ENCODE measurements around the gene ISG20. TPM values are rescaled to one million over a fixed set of nuclear protein-coding genes. Genes with fewer than 3 reads are reported as not detected.
A peak's percentile ranks its signal among the peaks of the same experiment; 100 is the strongest.

Gene ISG20
- 10 to 100 TPM in 3 of 4 donors, 1 to 10 TPM in 1; 4.3 to 26.7 (median 11.8) TPM for total RNA-seq

GRCh38 chr15:88638626-88639372, at the start of gene ISG20:
Gene ISG20 (plus strand): TSS chr15:88639016. CDS start chr15:88639367, 351 bp downstream.
- intact Hi-C loops (cut with DNase I; ENCODE audit: low total_unique reads), result no loop called here
- peak; percentile 92 to 98 for DNase-seq (ENCODE audit: low spot score in 2 of 2)
- 6 to 8% methylated on average over 27 of the region's 27 CpGs for WGBS, 2 donors

DNA sequence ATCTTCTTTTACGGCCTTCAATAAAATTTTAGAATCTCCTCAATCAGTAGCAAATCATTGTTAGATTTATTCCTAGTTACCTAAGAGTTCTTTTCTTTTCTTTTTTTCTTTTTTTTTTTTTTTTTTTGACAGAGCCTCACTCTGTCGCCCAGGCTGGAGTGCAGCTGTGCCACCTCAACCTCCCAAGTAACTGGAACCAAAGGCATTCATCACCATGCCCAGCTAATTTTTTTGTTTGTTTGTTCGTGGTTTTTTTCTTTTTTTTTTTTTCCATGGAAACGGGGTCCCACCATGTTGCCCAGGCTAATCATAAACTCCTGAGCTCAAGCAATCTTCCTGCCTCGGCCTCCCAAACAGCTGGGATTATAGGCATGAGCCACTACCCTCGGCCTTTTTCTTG, 48.1 kb upstream of the ISG20 start:
- TF ChIP-seq POLR2A (IDR thresholded peaks at IDR 0.05) (no peak), CTCF (IDR thresholded peaks at IDR 0.05) (no peak)
- H3K4me3 ChIP-seq (ENCODE audit: low read depth, poor library complexity, severe bottlenecking), result no peak overlapping the region
- intact Hi-C loops (cut with DNase I; ENCODE audit: low total_unique reads), result no loop called here
- WGBS, 2 donors, result 84% methylated on average over 6 of the region's 6 CpGs
- DNase-seq (ENCODE audit: low spot score in 2 of 2), result no peak

More at GRCh38 chr15:88638626-88639372, at the start of gene ISG20:
- peak within 1 kb of the TSS; percentile 20 for H3K4me3 ChIP-seq (ENCODE audit: low read depth, poor library complexity, severe bottlenecking)
- TF ChIP-seq CTCF (IDR thresholded peaks at IDR 0.05) (peak in 1 of 3 donors; percentile 36), POLR2A (IDR thresholded peaks at IDR 0.05) (no peak)

GRCh38 chr15:88591384-88591783, 47.4 kb upstream of the ISG20 start:
- DNase-seq (ENCODE audit: low spot score in 2 of 2), result no peak
- no peak overlapping the region for H3K4me3 ChIP-seq (ENCODE audit: low read depth, poor library complexity, severe bottlenecking)
- intact Hi-C loops (cut with DNase I; ENCODE audit: low total_unique reads), result no loop called here
- TF ChIP-seq POLR2A (IDR thresholded peaks at IDR 0.05) (no peak), CTCF (IDR thresholded peaks at IDR 0.05) (no peak)

GRCh38 chr15:88603885-88604284, 34.9 kb upstream of the ISG20 start:
- no peak for TF ChIP-seq POLR2A (IDR thresholded peaks at IDR 0.05)
- TF ChIP-seq CTCF (IDR thresholded peaks at IDR 0.05), result no peak
- intact Hi-C loops (cut with DNase I; ENCODE audit: low total_unique reads), result no loop called here
- WGBS, 2 donors, result 8 to 10% methylated on average over 14 of the region's 14 CpGs
- no peak for DNase-seq (ENCODE audit: low spot score in 2 of 2)
- no peak overlapping the region for H3K4me3 ChIP-seq (ENCODE audit: low read depth, poor library complexity, severe bottlenecking)

DNA sequence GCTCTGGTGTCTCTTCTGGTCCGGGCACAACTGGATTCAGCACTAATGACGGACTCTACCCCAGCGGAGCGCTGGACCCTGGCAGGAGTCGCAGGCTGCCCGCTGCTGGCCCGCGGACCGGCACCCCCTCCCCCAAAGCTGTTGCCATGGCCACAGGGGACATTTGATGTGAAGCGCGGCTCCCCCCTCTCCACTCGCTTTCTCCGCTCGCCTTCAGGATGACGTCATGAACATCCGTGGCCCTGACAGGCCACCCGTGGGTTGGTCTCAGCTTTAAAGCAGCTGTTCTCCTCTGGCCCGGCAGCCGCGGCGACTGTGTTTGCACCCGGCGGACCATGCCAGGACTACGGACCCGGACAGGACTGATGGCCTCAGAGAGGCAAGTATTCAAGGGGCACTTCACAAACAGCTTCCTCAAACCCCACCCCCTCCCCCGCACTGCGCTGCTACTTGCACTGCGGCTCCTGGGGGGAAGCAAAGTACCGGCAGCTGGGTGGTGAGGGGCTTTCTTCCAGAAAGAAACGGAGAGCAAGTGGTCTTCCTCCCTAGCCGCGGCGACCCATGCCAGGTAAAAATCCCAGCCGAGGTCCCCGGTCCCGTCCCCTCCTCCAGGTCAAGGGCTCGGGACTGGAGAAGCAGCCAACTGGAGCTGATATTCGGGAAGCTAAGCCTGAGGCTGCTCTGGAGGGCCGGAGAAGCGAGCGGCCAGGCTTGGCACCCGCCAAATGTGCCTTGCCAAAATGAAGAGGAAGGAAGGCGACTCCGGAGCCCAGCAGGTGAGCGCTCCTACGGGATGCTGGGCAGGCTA, 34.2 kb upstream of the ISG20 start:
- intact Hi-C loops (cut with DNase I; ENCODE audit: low total_unique reads), result no loop called here
- no peak for DNase-seq (ENCODE audit: low spot score in 2 of 2)
- no peak for TF ChIP-seq CTCF (IDR thresholded peaks at IDR 0.05)
- TF ChIP-seq POLR2A (IDR thresholded peaks at IDR 0.05), result no peak
- WGBS, 2 donors, result 1 to 2% methylated on average over 20 to 32 of the region's 46 CpGs
- H3K4me3 ChIP-seq (ENCODE audit: low read depth, poor library complexity, severe bottlenecking), result no peak overlapping the region
